HepG2 (cell line): ENCODE data around the gene ZKSCAN4. TPM values are rescaled to one million over a fixed set of nuclear protein-coding genes. Genes with fewer than 3 reads are reported as not detected.

Experiments
- ELF1 ChIP-seq: sonication (generic); formaldehyde crosslinking; IDR thresholded peaks from 2 replicates; pipeline ENCODE4 v1.4.0; 2020; ENCODE audit warnings: missing genetic modification reagents
- HOXA9 ChIP-seq: sonication (generic); formaldehyde crosslinking; IDR thresholded peaks from 2 replicates; pipeline ENCODE4 v1.8.1; 2022; ENCODE audit warnings: missing genetic modification reagents, mild to moderate bottlenecking, moderate library complexity, borderline replicate concordance
- MAFF ChIP-seq: IDR thresholded peaks from 2 replicates; pipeline ENCODE4 v1.6.1; 2011; ENCODE audit warnings: low read depth, low read length, improper control_type of control experiment
- MED1 ChIP-seq: sonication (generic); formaldehyde crosslinking; IDR thresholded peaks from 2 replicates; pipeline ENCODE4 v1.4.0; 2020; ENCODE audit warnings: missing genetic modification reagents
- NONO ChIP-seq, 2 experiments: fragments of 450-650 bp in 1 of 2; sonication (generic) in 1 of 2; formaldehyde crosslinking in 1 of 2; IDR thresholded peaks in 1 of 2; conservative IDR thresholded peaks in 1 of 2; 2 replicates each; pipeline versions ENCODE4 v1.6.1 to v1.8.0; 2017 to 2022; ENCODE audit warnings: mild to moderate bottlenecking in 1 of 2, missing genetic modification reagents in 1 of 2, moderate library complexity in 1 of 2
- ONECUT2 ChIP-seq: sonication (generic); formaldehyde crosslinking; IDR thresholded peaks from 2 replicates; pipeline ENCODE4 v1.4.0; 2020; ENCODE audit warnings: missing genetic modification reagents
- PAX8 ChIP-seq: sonication (generic); formaldehyde crosslinking; IDR thresholded peaks from 2 replicates; pipeline ENCODE4 v1.8.0; 2022; ENCODE audit warnings: mild to moderate bottlenecking, missing genetic modification reagents, borderline replicate concordance
- RFX1 ChIP-seq: fragments of 450-650 bp; IDR thresholded peaks from 2 replicates; pipeline ENCODE4 v1.6.1; 2017
- SMARCE1 ChIP-seq: fragments of 450-650 bp; IDR thresholded peaks from 2 replicates; pipeline ENCODE4 v1.6.1; 2017; ENCODE audit warnings: borderline replicate concordance
- SP4 ChIP-seq: sonication (generic); formaldehyde crosslinking; IDR thresholded peaks from 2 replicates; pipeline ENCODE4 v1.8.1; 2023; ENCODE audit warnings: mild to moderate bottlenecking, missing genetic modification reagents
- SRSF1 ChIP-seq: fragments of 200-400 bp; formaldehyde crosslinking; optimal IDR thresholded peaks from 2 replicates; pipeline ENCODE3; 2017; ENCODE audit warnings: mild to moderate bottlenecking, low read depth, low read length, moderate library complexity
- STAT5B ChIP-seq: sonication (generic); formaldehyde crosslinking; IDR thresholded peaks from 2 replicates; pipeline ENCODE4 v1.4.0; 2020; ENCODE audit warnings: missing genetic modification reagents
- TSC22D2 ChIP-seq: sonication (generic); formaldehyde crosslinking; IDR thresholded peaks from 2 replicates; pipeline ENCODE4 v1.5.1; 2020; ENCODE audit warnings: missing genetic modification reagents, mild to moderate bottlenecking, borderline replicate concordance
- ZFP90 ChIP-seq: sonication (generic); formaldehyde crosslinking; IDR thresholded peaks from 2 replicates; pipeline ENCODE4 v1.8.0; 2022; ENCODE audit warnings: missing genetic modification reagents, mild to moderate bottlenecking, inconsistent platforms, borderline replicate concordance
- ZNF251 ChIP-seq: sonication (generic); formaldehyde crosslinking; IDR thresholded peaks from 2 replicates; pipeline ENCODE4 v1.9.0; 2021; ENCODE audit warnings: mild to moderate bottlenecking, missing genetic modification reagents
- ZNF256 ChIP-seq: sonication (generic); formaldehyde crosslinking; conservative IDR thresholded peaks from 2 replicates; pipeline ENCODE4 v1.4.0; 2020; ENCODE audit warnings: missing genetic modification reagents
- ZNF292 ChIP-seq: sonication (generic); formaldehyde crosslinking; IDR thresholded peaks from 2 replicates; pipeline ENCODE4 v1.8.1; 2022; ENCODE audit warnings: mild to moderate bottlenecking, low read depth, missing genetic modification reagents, borderline replicate concordance
- ZNF761 ChIP-seq: sonication (generic); formaldehyde crosslinking; conservative IDR thresholded peaks from 2 replicates; pipeline ENCODE4 v1.4.0; 2020; ENCODE audit warnings: mild to moderate bottlenecking, missing genetic modification reagents
- ZNF772 ChIP-seq: sonication (generic); formaldehyde crosslinking; IDR thresholded peaks from 2 replicates; pipeline ENCODE4 v1.5.0; 2020; ENCODE audit warnings: mild to moderate bottlenecking, missing genetic modification reagents
- ZNF83 ChIP-seq: sonication (generic); formaldehyde crosslinking; IDR thresholded peaks from 2 replicates; pipeline ENCODE4 v1.4.0; 2020; ENCODE audit warnings: missing genetic modification reagents, mild to moderate bottlenecking, borderline replicate concordance
- polyA plus RNA-seq, 8 experiments: library from polyadenylated mRNA; depleted of rRNA in 3 of 8; stranded (reverse) in 7 of 8; unstranded in 1 of 8; fragments of >200 nt; fragmentation: Illumina TruSeq in 4 of 8; extraction: Trizol in 4 of 8; gene quantifications; 2 replicates each; pipeline versions ENCODE4 v1.2.1 to v1.2.3, GENCODE V29; 2011 to 2016; ENCODE audit warnings: low read depth in 4 of 8, missing spikeins in 1 of 8, mixed read lengths in 1 of 8; ENCODE audit not compliant: insufficient read depth in 1 of 8
- total RNA-seq, 5 experiments: library from RNA; depleted of rRNA; stranded (reverse); fragments of >200 nt; fragmentation: Illumina TruSeq; extraction: Trizol; gene quantifications; 2 replicates each; pipeline ENCODE4 v1.2.3, GENCODE V29; 2016; ENCODE audit warnings: low read depth in 1 of 5
- TF ChIP-seq, protein P1 (sequence below): IDR thresholded peaks from 2 replicates; pipeline ENCODE4 v1.6.1; 2016; ENCODE audit warnings: missing biosample characterization, missing genetic modification reagents, low read depth
- TF ChIP-seq, protein P2 (sequence below): sonication (generic); formaldehyde crosslinking; IDR thresholded peaks from 2 replicates; pipeline ENCODE4 v1.4.0; 2020; ENCODE audit warnings: missing genetic modification reagents
- TF ChIP-seq, protein P3 (sequence below): conservative IDR thresholded peaks from 2 replicates; pipeline ENCODE4 v1.6.1; 2018; ENCODE audit warnings: missing genetic modification reagents
- TF ChIP-seq, protein P4 (sequence below): sonication (generic); formaldehyde crosslinking; conservative IDR thresholded peaks from 2 replicates; pipeline ENCODE4 v1.8.0; 2022; ENCODE audit warnings: mild to moderate bottlenecking, moderate library complexity, missing genetic modification reagents

The ZKSCAN4 gene
- total and polyA plus RNA-seq, 2 of the 13 experiments (the other 11 are each of a cell fraction or from before 2014, with no cell fraction given), result 2.9 to 7.8 TPM

DNA sequence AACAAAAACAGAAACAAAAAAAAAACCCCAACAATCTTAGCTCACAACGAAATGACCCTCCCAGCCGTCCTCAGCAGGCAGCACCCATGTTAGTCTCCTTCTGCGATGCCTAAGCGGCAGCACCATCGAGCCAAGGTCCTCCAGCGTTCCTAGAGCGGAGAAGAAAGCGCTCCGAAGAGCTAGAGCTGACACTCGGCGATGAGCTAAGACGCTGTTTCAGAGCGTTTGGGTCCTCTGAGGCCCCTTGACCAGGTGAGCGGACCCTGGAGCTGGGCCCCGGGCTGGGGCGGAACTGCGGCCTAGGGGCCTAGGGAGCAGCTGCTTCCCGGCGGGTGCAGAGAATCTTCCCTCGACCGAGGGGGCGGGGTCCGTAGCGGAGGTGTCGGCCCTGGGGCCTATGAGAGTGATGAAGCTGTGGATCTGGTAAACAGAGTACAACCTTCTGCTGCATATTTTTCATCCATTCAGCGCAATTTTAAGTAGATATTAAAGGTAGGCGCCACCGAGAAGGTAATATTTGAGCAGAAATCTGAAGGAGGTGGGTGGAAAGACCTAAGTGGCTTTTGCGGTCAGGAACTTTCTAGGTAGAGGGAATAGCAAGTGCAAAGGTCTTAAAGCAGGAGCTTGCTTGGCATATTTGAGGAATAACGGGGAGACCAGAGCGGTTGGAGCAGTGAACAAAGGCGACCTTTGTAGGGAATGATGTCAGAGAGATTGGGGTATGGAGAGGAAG is 15.1 kb upstream of the ZKSCAN4 start, which contains the start of gene ZSCAN26 (continued):
- TF ChIP-seq PAX8 (0 out of 2 replicates have a peak, but pooled peaks have one; percentile 83), ZNF251 (no peak), ZNF83 (CRISPR knock-in tag) (0 out of 2 replicates have a peak, but pooled peaks have one; percentile 62), ZNF256 (CRISPR knock-in tag) (no peak; the same call in 1 of the 2 replicates), ZFP90 (CRISPR knock-in tag) (peak; percentile 87; the same call in 1 of the 2 replicates), STAT5B (CRISPR knock-in tag) (peak; percentile 78; the same call in 1 of the 2 replicates), ZNF292 (CRISPR knock-in tag) (peak; percentile 92), HOXA9 (CRISPR knock-in tag) (peak; percentile 71), NONO (IDR thresholded peaks at IDR 0.05) (no peak), NONO (CRISPR knock-in tag; conservative IDR thresholded peaks at IDR 0.05) (peak; percentile 86), ELF1 (CRISPR knock-in tag) (peak; percentile 78), MED1 (CRISPR knock-in tag) (peak; percentile 82), SMARCE1 (no peak), RFX1 (no peak), TSC22D2 (CRISPR knock-in tag) (peak; percentile 95), SRSF1 (peak; percentile 85), MAFF (0 out of 2 replicates have a peak, but pooled peaks have one; percentile 16), ZNF772 (CRISPR knock-in tag) (peak; percentile 67; the same call in 1 of the 2 replicates), ZNF761 (CRISPR knock-in tag) (0 out of 2 replicates have a peak, but pooled peaks have one; percentile 57), SP4 (CRISPR knock-in tag) (peak; percentile 74; the same call in 1 of the 2 replicates), ONECUT2 (0 out of 2 replicates have a peak, but pooled peaks have one; percentile 46)
- TF ChIP-seq, protein P1, sequence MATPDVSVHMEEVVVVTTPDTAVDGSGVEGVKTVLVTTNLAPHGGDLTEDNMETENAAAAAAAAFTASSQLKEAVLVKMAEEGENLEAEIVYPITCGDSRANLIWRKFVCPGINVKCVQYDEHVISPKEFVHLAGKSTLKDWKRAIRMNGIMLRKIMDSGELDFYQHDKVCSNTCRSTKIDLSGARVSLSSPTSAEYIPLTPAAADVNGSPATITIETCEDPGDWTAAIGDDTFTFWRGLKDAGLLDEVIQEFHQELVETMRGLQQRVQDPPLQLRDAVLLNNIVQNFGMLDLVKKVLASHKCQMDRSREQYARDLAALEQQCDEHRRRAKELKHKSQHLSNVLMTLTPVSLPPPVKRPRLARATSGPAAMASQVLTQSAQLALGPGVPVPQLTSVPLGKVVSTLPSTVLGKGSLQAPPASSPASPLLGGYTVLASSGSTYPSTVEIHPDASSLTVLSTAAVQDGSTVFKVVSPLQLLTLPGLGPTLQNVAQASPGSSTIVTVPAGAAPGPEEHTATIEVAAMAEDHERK (CRISPR knock-in tag), result 0 out of 2 replicates have a peak, but pooled peaks have one; percentile 16
- TF ChIP-seq, protein P2, sequence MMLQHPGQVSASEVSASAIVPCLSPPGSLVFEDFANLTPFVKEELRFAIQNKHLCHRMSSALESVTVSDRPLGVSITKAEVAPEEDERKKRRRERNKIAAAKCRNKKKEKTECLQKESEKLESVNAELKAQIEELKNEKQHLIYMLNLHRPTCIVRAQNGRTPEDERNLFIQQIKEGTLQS (CRISPR knock-in tag), result peak; percentile 71; the same call in 1 of the 2 replicates
- TF ChIP-seq, protein P3, sequence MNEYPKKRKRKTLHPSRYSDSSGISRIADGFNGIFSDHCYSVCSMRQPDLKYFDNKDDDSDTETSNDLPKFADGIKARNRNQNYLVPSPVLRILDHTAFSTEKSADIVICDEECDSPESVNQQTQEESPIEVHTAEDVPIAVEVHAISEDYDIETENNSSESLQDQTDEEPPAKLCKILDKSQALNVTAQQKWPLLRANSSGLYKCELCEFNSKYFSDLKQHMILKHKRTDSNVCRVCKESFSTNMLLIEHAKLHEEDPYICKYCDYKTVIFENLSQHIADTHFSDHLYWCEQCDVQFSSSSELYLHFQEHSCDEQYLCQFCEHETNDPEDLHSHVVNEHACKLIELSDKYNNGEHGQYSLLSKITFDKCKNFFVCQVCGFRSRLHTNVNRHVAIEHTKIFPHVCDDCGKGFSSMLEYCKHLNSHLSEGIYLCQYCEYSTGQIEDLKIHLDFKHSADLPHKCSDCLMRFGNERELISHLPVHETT, result peak; percentile 73
- TF ChIP-seq, protein P4, sequence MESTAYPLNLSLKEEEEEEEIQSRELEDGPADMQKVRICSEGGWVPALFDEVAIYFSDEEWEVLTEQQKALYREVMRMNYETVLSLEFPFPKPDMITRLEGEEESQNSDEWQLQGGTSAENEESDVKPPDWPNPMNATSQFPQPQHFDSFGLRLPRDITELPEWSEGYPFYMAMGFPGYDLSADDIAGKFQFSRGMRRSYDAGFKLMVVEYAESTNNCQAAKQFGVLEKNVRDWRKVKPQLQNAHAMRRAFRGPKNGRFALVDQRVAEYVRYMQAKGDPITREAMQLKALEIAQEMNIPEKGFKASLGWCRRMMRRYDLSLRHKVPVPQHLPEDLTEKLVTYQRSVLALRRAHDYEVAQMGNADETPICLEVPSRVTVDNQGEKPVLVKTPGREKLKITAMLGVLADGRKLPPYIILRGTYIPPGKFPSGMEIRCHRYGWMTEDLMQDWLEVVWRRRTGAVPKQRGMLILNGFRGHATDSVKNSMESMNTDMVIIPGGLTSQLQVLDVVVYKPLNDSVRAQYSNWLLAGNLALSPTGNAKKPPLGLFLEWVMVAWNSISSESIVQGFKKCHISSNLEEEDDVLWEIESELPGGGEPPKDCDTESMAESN (CRISPR knock-in tag), result peak; percentile 88
